GM12864 (cell line): ENCODE data around the gene DNAJC30.
"Not testable (repeated sequence)": the region's sequence is repeated elsewhere in the genome, so short reads cannot be mapped to it uniquely, and the experiment has no call there.

ENCODE experiments used
- DNase-seq: peaks from one replicate; pipeline ENCODE4 v3.0.0-alpha.2; 2011; ENCODE audit warnings: low read depth
- H3K4me3 ChIP-seq: 2 replicates; pipeline ENCODE4 v1.5.1; 2011; ENCODE audit warnings: mild to moderate bottlenecking, low read depth, low read length, control low read depth
- CTCF ChIP-seq: IDR thresholded peaks from 2 replicates; pipeline ENCODE4 v1.5.1; 2011; ENCODE audit warnings: low read depth, mild to moderate bottlenecking, moderate library complexity, low read length, control low read depth, inconsistent platforms; ENCODE audit errors: missing control alignments

The DNAJC30 gene

GRCh38 chr7:73659983-73660382 is 23.3 kb downstream of the DNAJC30 start:
- H3K4me3 ChIP-seq = no peak overlapping the region
- no peak for TF ChIP-seq CTCF
- no peak for DNase-seq

DNA sequence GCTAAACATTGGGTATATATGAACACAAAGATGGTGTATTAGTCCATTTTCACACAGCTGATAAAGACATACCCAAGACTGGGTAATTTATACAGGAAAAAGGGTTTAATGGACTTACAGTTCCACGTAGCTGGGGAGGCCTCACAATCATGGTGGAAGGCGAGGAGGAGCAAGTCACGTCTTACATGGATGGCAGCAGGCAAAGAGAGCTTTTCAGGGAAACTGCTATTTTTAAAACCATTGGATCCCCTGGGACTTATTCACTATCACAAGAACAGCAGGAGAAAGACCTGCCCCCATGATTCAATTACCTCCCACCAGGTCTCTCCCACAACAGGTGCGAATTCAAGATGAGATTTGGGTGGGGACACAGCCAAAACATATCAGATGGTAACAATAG is 27.9 kb downstream of the DNAJC30 start:
- not testable (repeated sequence) for DNase-seq, H3K4me3 ChIP-seq

- TF ChIP-seq CTCF = no peak
- H3K4me3 ChIP-seq = no peak overlapping the region
- DNase-seq = no peak
Measured at GRCh38 chr7:73652541-73652949, 30.7 kb downstream of the DNAJC30 start.

DNA sequence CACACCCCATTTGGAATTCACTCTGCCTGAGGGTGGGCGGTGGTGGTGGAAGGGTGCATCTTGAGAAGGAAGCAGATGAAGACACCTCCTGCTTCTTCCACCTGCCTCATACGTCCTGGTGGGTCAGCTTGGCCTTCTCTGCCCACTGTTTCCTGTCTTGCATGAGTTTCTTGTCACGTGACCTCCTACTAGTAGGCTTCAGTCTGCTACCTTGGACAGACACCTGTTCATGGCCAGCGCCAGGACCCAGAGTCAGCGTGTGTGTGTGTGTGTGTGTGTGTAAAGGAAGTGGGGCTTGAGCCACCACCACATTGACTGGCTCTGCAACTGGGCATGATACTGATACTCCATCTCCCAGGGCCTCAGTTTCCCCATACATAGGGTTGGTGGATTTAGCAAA is 32.7 kb downstream of the DNAJC30 start:
- no peak for TF ChIP-seq CTCF
- no peak for DNase-seq
- no peak overlapping the region for H3K4me3 ChIP-seq

GRCh38 chr7:73649576-73649975 is 33.7 kb downstream of the DNAJC30 start:
- DNase-seq = no peak
- TF ChIP-seq CTCF = no peak
- no peak overlapping the region for H3K4me3 ChIP-seq

GRCh38 chr7:73648593-73649332 is 34.5 kb downstream of the DNAJC30 start:
- DNase-seq = no peak
- TF ChIP-seq CTCF = no peak
- no peak overlapping the region for H3K4me3 ChIP-seq

DNA sequence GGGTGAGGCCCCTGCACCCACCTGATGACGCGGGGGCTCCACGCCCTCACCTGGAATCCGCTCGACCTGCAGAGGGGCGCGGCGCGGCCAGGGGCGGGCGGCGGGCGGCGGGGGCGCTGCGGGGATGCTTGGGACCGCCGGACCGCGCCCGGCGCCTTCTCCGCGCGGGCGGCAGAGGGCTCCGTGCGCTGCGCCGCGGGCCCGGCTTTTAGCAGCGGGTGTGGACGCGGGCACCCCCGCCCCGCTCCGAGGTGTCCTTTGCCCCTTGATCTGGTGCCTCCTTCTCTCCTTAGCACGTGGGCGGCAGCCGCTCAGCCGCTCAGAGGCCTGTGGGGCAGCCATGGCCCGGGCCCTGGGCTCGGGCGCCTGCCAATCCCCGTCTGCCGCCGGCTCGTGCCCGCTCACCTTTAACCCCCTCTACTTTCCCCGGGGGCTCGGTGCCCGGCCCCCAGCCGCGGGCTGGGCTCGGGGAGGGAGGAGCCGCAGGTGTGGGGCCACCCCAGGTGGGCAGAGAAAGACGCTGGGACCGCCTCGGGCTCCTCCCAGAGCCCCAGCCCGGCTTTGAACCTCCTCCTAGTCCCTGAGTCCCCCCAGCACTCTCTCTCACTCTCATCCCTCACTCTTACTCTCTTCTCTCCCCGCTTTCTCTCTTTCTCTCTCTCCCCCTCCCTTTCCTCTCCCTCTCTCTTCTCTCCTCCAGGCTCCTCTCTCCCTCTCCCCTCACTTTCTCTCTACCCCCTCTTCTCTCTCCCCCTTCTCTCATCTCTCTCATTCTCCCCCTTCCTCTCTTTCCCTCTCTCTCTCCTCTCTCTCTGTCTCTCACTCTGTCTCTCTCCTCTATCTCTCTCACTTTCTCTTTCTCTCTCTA is 35.3 kb downstream of the DNAJC30 start:
- no peak for TF ChIP-seq CTCF
- H3K4me3 ChIP-seq = no peak overlapping the region
- no peak for DNase-seq
